GM23248 (cell line): ENCODE data around the gene HOXA11.

Source experiments
- EZH2 ChIP-seq: fragments of 200-600 bp; sonication (generic); IDR thresholded peaks from 2 replicates; pipeline ENCODE4 v1.6.1; 2018; ENCODE audit warnings: antibody characterized with exemption, mild to moderate bottlenecking; ENCODE audit not compliant: insufficient read depth, poor library complexity, severe bottlenecking
- EZH2phosphoT487 ChIP-seq: fragments of 200-600 bp; sonication (generic); IDR thresholded peaks from 2 replicates; pipeline ENCODE4 v1.6.1; 2018; ENCODE audit warnings: antibody characterized with exemption, moderate library complexity, mild to moderate bottlenecking, low read depth; ENCODE audit not compliant: insufficient read depth

GRCh38 chr7:27141923-27142579 lies 43.0 kb downstream of the HOXA11 start:
- TF ChIP-seq EZH2phosphoT487, result no peak
- no peak for TF ChIP-seq EZH2
